Mucosa of rectum (tissue), 2 donors: ENCODE results near the gene CAMKK1.
"Not testable (repeated sequence)": the region's sequence is repeated elsewhere in the genome, so short reads cannot be mapped to it uniquely, and the experiment has no call there.

Experiments
- H3K27ac ChIP-seq, 2 donors: one replicate each; pipeline ENCODE4 v1.7.0; 2013; ENCODE audit warnings: inconsistent platforms in 2 of 2, low read depth in 2 of 2, low read length in 2 of 2
- H3K27me3 ChIP-seq, 2 donors: one replicate each; pipeline ENCODE4 v1.7.0; 2013; ENCODE audit warnings: low read length in 2 of 2; ENCODE audit not compliant: control insufficient read depth in 2 of 2, insufficient read depth in 2 of 2
- H3K36me3 ChIP-seq, 2 donors: one replicate each; pipeline ENCODE4 v1.7.0; 2013; ENCODE audit warnings: low read length in 2 of 2; ENCODE audit not compliant: control insufficient read depth in 2 of 2, insufficient read depth in 2 of 2
- H3K4me1 ChIP-seq, 2 donors: one replicate each; pipeline ENCODE4 v1.7.0; 2013; ENCODE audit warnings: low read length in 2 of 2, mild to moderate bottlenecking in 1 of 2; ENCODE audit not compliant: control insufficient read depth in 2 of 2, insufficient read depth in 2 of 2
- H3K4me3 ChIP-seq, 2 donors: one replicate each; pipeline ENCODE4 v1.7.0; 2013; ENCODE audit warnings: low read length in 2 of 2
- H3K9ac ChIP-seq, 2 donors: one replicate each; pipeline ENCODE4 v1.7.0; 2013; ENCODE audit warnings: low read length in 2 of 2, low read depth in 1 of 2, mild to moderate bottlenecking in 1 of 2
- H3K9me3 ChIP-seq, 2 donors: one replicate each; pipeline ENCODE4 v1.7.0; 2013; ENCODE audit warnings: low read length in 2 of 2; ENCODE audit not compliant: control insufficient read depth in 2 of 2
- donor health status: healthy.
- donor health status: Normal muscosa, but diverticular disease.

The CAMKK1 gene

GRCh38 chr17:3866276-3866675 is 26.6 kb downstream of the CAMKK1 start:
- Histone ChIP-seq H3K4me3 (no peak overlapping the region), H3K9ac (no peak overlapping the region), H3K9me3 (no peaks in the 10 kb centered on the region), H3K4me1 (no peaks in the 10 kb centered on the region), H3K36me3 (peaks cover 2 to 6% of the 10 kb centered on the region in 2 donors), H3K27ac (no peak overlapping the region), H3K27me3 (no peaks in the 10 kb centered on the region)

- H3K27ac ChIP-seq = no peak overlapping the region
- H3K36me3 ChIP-seq = peaks cover 2 to 12% of the 10 kb centered on the region in 2 donors
- no peak overlapping the region for H3K9ac ChIP-seq
- no peaks in the 10 kb centered on the region for H3K27me3 ChIP-seq
- H3K4me3 ChIP-seq = no peak overlapping the region
- no peaks in the 10 kb centered on the region for H3K4me1 ChIP-seq
- no peaks in the 10 kb centered on the region for H3K9me3 ChIP-seq
Measured at GRCh38 chr17:3865176-3865575, 27.7 kb downstream of the CAMKK1 start.

GRCh38 chr17:3864534-3864933 is 28.3 kb downstream of the CAMKK1 start:
- Histone ChIP-seq H3K36me3 (peaks cover 0 to 9% of the 10 kb centered on the region in 2 donors), H3K27ac (no peak overlapping the region), H3K9me3 (no peaks in the 10 kb centered on the region), H3K27me3 (no peaks in the 10 kb centered on the region), H3K9ac (no peak overlapping the region), H3K4me1 (no peaks in the 10 kb centered on the region), H3K4me3 (no peak overlapping the region)

GRCh38 chr17:3861761-3862681 is 30.8 kb downstream of the CAMKK1 start:
- no peaks in the 10 kb centered on the region for H3K4me1 ChIP-seq
- H3K9me3 ChIP-seq = no peaks in the 10 kb centered on the region
- H3K27me3 ChIP-seq = no peaks in the 10 kb centered on the region
- no peak overlapping the region for H3K4me3 ChIP-seq
- H3K9ac ChIP-seq = no peak overlapping the region
- peaks cover 0 to 7% of the 10 kb centered on the region in 2 donors for H3K36me3 ChIP-seq
- H3K27ac ChIP-seq = no peak overlapping the region

GRCh38 chr17:3860939-3861700 is 31.7 kb downstream of the CAMKK1 start:
- Histone ChIP-seq H3K4me1 (no peaks in the 10 kb centered on the region), H3K9me3 (no peaks in the 10 kb centered on the region), H3K36me3 (peaks cover 0 to 7% of the 10 kb centered on the region in 2 donors), H3K27me3 (no peaks in the 10 kb centered on the region), H3K27ac (no peak overlapping the region), H3K9ac (no peak overlapping the region), H3K4me3 (no peak overlapping the region)

GRCh38 chr17:3859940-3860339 is 32.9 kb downstream of the CAMKK1 start:
- no peak overlapping the region for H3K9ac ChIP-seq
- no peak overlapping the region for H3K27ac ChIP-seq
- no peaks in the 10 kb centered on the region for H3K27me3 ChIP-seq
- peaks cover 0 to 7% of the 10 kb centered on the region in 2 donors for H3K36me3 ChIP-seq
- no peaks in the 10 kb centered on the region for H3K9me3 ChIP-seq
- no peaks in the 10 kb centered on the region for H3K4me1 ChIP-seq
- H3K4me3 ChIP-seq = no peak overlapping the region

- Histone ChIP-seq H3K4me3 (no peak overlapping the region), H3K9me3 (no peaks in the 10 kb centered on the region), H3K27me3 (no peaks in the 10 kb centered on the region), H3K9ac (no peak overlapping the region), H3K36me3 (peaks cover 0 to 7% of the 10 kb centered on the region in 2 donors), H3K4me1 (no peaks in the 10 kb centered on the region), H3K27ac (no peak overlapping the region)
Measured at GRCh38 chr17:3857261-3858105, 35.4 kb downstream of the CAMKK1 start.

GRCh38 chr17:3854204-3854603 is 38.6 kb downstream of the CAMKK1 start:
- H3K27ac ChIP-seq, H3K27me3 ChIP-seq: not testable (repeated sequence)

GRCh38 chr17:3852561-3852960 is 40.3 kb downstream of the CAMKK1 start:
- H3K27me3 ChIP-seq = no peaks in the 10 kb centered on the region
- H3K9me3 ChIP-seq = no peaks in the 10 kb centered on the region
- H3K4me3 ChIP-seq = no peak overlapping the region
- no peak overlapping the region for H3K9ac ChIP-seq
- no peaks in the 10 kb centered on the region for H3K4me1 ChIP-seq
- H3K27ac ChIP-seq = no peak overlapping the region
- no peaks in the 10 kb centered on the region for H3K36me3 ChIP-seq

More at GRCh38 chr17:3854204-3854603, 38.6 kb downstream of the CAMKK1 start:
- H3K4me3 ChIP-seq, H3K4me1 ChIP-seq, H3K9me3 ChIP-seq, H3K36me3 ChIP-seq, H3K9ac ChIP-seq: not testable (repeated sequence)
